Spinal cord (tissue), 10 donors: ENCODE results near the gene MCU. TPM values are rescaled to one million over a fixed set of nuclear protein-coding genes. Genes with fewer than 3 reads are reported as not detected.

Experiments used
- DNase-seq, 6 donors: peaks; one replicate each; pipeline versions ENCODE4 v3.0.0 to v3.0.0-alpha.2; 2013 to 2015; ENCODE audit warnings: low spot score in 6 of 6, low read depth in 4 of 6
- H3K27ac ChIP-seq: one replicate; pipeline ENCODE4 v1.5.1; 2013; ENCODE audit warnings: low read depth, low read length, control low read depth
- H3K27me3 ChIP-seq: one replicate; pipeline ENCODE4 v1.6.1; 2013; ENCODE audit warnings: low read length; ENCODE audit not compliant: control insufficient read depth, insufficient read depth
- H3K36me3 ChIP-seq: one replicate; pipeline ENCODE4 v1.6.1; 2013; ENCODE audit warnings: low read length; ENCODE audit not compliant: control insufficient read depth, insufficient read depth
- H3K4me1 ChIP-seq: one replicate; pipeline ENCODE4 v1.6.1; 2013; ENCODE audit warnings: low read length; ENCODE audit not compliant: control insufficient read depth, insufficient read depth
- H3K4me3 ChIP-seq: one replicate; pipeline ENCODE4 v1.5.1; 2013; ENCODE audit warnings: low read depth, low read length, control low read depth
- H3K9me3 ChIP-seq: one replicate; pipeline ENCODE4 v1.6.1; 2013; ENCODE audit warnings: low read length; ENCODE audit not compliant: control insufficient read depth, insufficient read depth
- WGBS: methylation state at CpG from one replicate; pipeline ENCODE4 v1.1.5; 2013; ENCODE audit warnings: missing lambda C conversion rate; ENCODE audit not compliant: insufficient coverage; 5-methylcytosine and 5-hydroxymethylcytosine counted together
- polyA plus RNA-seq, 2 donors: library from polyadenylated mRNA; unstranded; fragments of 120-200 nt; gene quantifications; one replicate each; pipeline ENCODE4 v1.2.1, GENCODE V29; 2013; ENCODE audit not compliant: insufficient read length in 2 of 2
- total RNA-seq, 2 donors: library from RNA; depleted of rRNA in 1 of 2; stranded (reverse); fragments of 120-200 nt in 1 of 2; fragments of >200 nt in 1 of 2; gene quantifications; one replicate each; pipeline versions ENCODE4 v1.2.3 to v1.2.4, GENCODE V29; 2013 to 2014
- donor health status: healthy.

MCU gene
- total and polyA plus RNA-seq, 4 donors = 39.2 to 55.2 (median 42.2) TPM

GRCh38 chr10:72852508-72852907 lies 160.6 kb downstream of the MCU start:
- Histone ChIP-seq H3K4me1 (no peaks in the 10 kb centered on the region), H3K27ac (no peak overlapping the region), H3K4me3 (no peak overlapping the region), H3K27me3 (no peaks in the 10 kb centered on the region), H3K9me3 (no peaks in the 10 kb centered on the region), H3K36me3 (no peaks in the 10 kb centered on the region)
- no peak for DNase-seq
- WGBS = 100% methylated on average over 1 of the region's 2 CpGs

- Histone ChIP-seq H3K4me3 (no peak overlapping the region), H3K27me3 (no peaks in the 10 kb centered on the region), H3K9me3 (no peaks in the 10 kb centered on the region), H3K27ac (no peak overlapping the region), H3K4me1 (no peaks in the 10 kb centered on the region), H3K36me3 (no peaks in the 10 kb centered on the region)
- no peak for DNase-seq
These were observed 163.2 kb downstream of the MCU start for GRCh38 chr10:72855129-72855528.

GRCh38 chr10:72855790-72856189 lies 163.8 kb downstream of the MCU start:
- H3K36me3 ChIP-seq = no peaks in the 10 kb centered on the region
- no peak overlapping the region for H3K4me3 ChIP-seq
- WGBS = no CpG with 5 or more reads among the region's 2 CpGs
- DNase-seq = no peak
- H3K27ac ChIP-seq = no peak overlapping the region
- no peaks in the 10 kb centered on the region for H3K9me3 ChIP-seq
- no peaks in the 10 kb centered on the region for H3K4me1 ChIP-seq
- H3K27me3 ChIP-seq = no peaks in the 10 kb centered on the region

GRCh38 chr10:72858067-72858466 lies 166.1 kb downstream of the MCU start:
- WGBS = 98% methylated on average over 6 of the region's 6 CpGs
- Histone ChIP-seq H3K27ac (no peak overlapping the region), H3K9me3 (no peaks in the 10 kb centered on the region), H3K4me3 (no peak overlapping the region), H3K27me3 (no peaks in the 10 kb centered on the region), H3K4me1 (no peaks in the 10 kb centered on the region), H3K36me3 (no peaks in the 10 kb centered on the region)
- no peak for DNase-seq

- no peaks in the 10 kb centered on the region for H3K9me3 ChIP-seq
- H3K27ac ChIP-seq = no peak overlapping the region
- H3K4me3 ChIP-seq = no peak overlapping the region
- H3K36me3 ChIP-seq = no peaks in the 10 kb centered on the region
- H3K27me3 ChIP-seq = no peaks in the 10 kb centered on the region
- H3K4me1 ChIP-seq = no peaks in the 10 kb centered on the region
- DNase-seq = no peak
- 91% methylated on average over 1 of the region's 2 CpGs for WGBS
These were observed 171.0 kb downstream of the MCU start for GRCh38 chr10:72862957-72863356.

GRCh38 chr10:72875250-72876055 lies 183.5 kb downstream of the MCU start:
- DNase-seq = peak in 5 of 6 donors; percentile 3 to 78 (median 35)
- Histone ChIP-seq H3K4me1 (no peaks in the 10 kb centered on the region), H3K9me3 (peaks cover 3% of the 10 kb centered on the region), H3K27me3 (no peaks in the 10 kb centered on the region), H3K4me3 (no peak overlapping the region), H3K27ac (no peak overlapping the region), H3K36me3 (peaks cover 7% of the 10 kb centered on the region)
- no CpG with 5 or more reads among the region's 3 CpGs for WGBS

GRCh38 chr10:72879245-72879644 lies 187.3 kb downstream of the MCU start:
- no peaks in the 10 kb centered on the region for H3K27me3 ChIP-seq
- no CpG with 5 or more reads among the region's 2 CpGs for WGBS
- no peak for DNase-seq

GRCh38 chr10:72881291-72881690 lies 189.3 kb downstream of the MCU start:
- H3K4me3 ChIP-seq = no peak overlapping the region
- H3K27me3 ChIP-seq = no peaks in the 10 kb centered on the region
- DNase-seq = no peak
- H3K27ac ChIP-seq = no peak overlapping the region
- H3K9me3 ChIP-seq = peaks cover 3% of the 10 kb centered on the region
- no peaks in the 10 kb centered on the region for H3K4me1 ChIP-seq
- no CpG with 5 or more reads among the region's 2 CpGs for WGBS
- peaks cover 7% of the 10 kb centered on the region for H3K36me3 ChIP-seq

More at GRCh38 chr10:72879245-72879644, 187.3 kb downstream of the MCU start:
- H3K36me3 ChIP-seq = peaks cover 7% of the 10 kb centered on the region
- no peak overlapping the region for H3K27ac ChIP-seq
- no peak overlapping the region for H3K4me3 ChIP-seq
- H3K4me1 ChIP-seq = no peaks in the 10 kb centered on the region
- peaks cover 3% of the 10 kb centered on the region for H3K9me3 ChIP-seq

GRCh38 chr10:72883861-72884260 lies 191.9 kb downstream of the MCU start:
- H3K4me3 ChIP-seq = no peak overlapping the region
- WGBS = no CpG with 5 or more reads among the region's 2 CpGs
- no peaks in the 10 kb centered on the region for H3K27me3 ChIP-seq
- no peak overlapping the region for H3K27ac ChIP-seq
- H3K4me1 ChIP-seq = peaks cover 4% of the 10 kb centered on the region
- peaks cover 3% of the 10 kb centered on the region for H3K9me3 ChIP-seq
- H3K36me3 ChIP-seq = peaks cover 4% of the 10 kb centered on the region
- DNase-seq = no peak

GRCh38 chr10:72885953-72886352 lies 194.0 kb downstream of the MCU start:
- H3K4me3 ChIP-seq = no peak overlapping the region
- no peak overlapping the region for H3K27ac ChIP-seq
- H3K36me3 ChIP-seq = peaks cover 2% of the 10 kb centered on the region
- no CpG with 5 or more reads among the region's 2 CpGs for WGBS
- H3K4me1 ChIP-seq = peaks cover 4% of the 10 kb centered on the region
- DNase-seq = no peak
- no peaks in the 10 kb centered on the region for H3K9me3 ChIP-seq
- no peaks in the 10 kb centered on the region for H3K27me3 ChIP-seq
